NB4 (cell line): ENCODE results near the gene SOD1.

Experiments used
- DNase-seq: peaks from one replicate; pipeline ENCODE4 v3.0.0; 2010; ENCODE audit warnings: low read depth
- H3K4me3 ChIP-seq: one replicate; pipeline ENCODE4 v1.5.1; 2011; ENCODE audit warnings: mild to moderate bottlenecking, low read depth, low read length, moderate library complexity
- CTCF ChIP-seq: IDR thresholded peaks from one replicate; pipeline ENCODE4 v1.5.1; 2012; ENCODE audit warnings: low read depth, low read length
- MAX ChIP-seq: IDR thresholded peaks from 2 replicates; pipeline ENCODE4 v1.6.1; 2011; ENCODE audit warnings: low read depth, low read length
- MYC ChIP-seq: IDR thresholded peaks from 2 replicates; pipeline ENCODE4 v1.6.1; 2011; ENCODE audit warnings: low read depth, low read length
- POLR2A ChIP-seq: IDR thresholded peaks from 2 replicates; pipeline ENCODE4 v1.6.1; 2011; ENCODE audit warnings: mild to moderate bottlenecking; ENCODE audit not compliant: insufficient read length; ENCODE audit errors: extremely low read depth

Gene SOD1

GRCh38 chr21:31714741-31715365 is 55.4 kb downstream of the SOD1 start:
- TF ChIP-seq CTCF, result no peak
- no peak for TF ChIP-seq MYC
- no peak for TF ChIP-seq MAX
- no peak for TF ChIP-seq POLR2A
- DNase-seq, result no peak
- no peak overlapping the region for H3K4me3 ChIP-seq

GRCh38 chr21:31716106-31716505 is 56.6 kb downstream of the SOD1 start:
- no peak for DNase-seq
- TF ChIP-seq CTCF (no peak), MYC (no peak), POLR2A (no peak), MAX (no peak)

More at GRCh38 chr21:31716106-31716505, 56.6 kb downstream of the SOD1 start:
- no peak overlapping the region for H3K4me3 ChIP-seq
